Activated B cell treated with CpG ODN at 0.5 μM for 24 hours (primary cell): ENCODE data around the gene C1orf167. TPM values are rescaled to one million over a fixed set of nuclear protein-coding genes. Genes with fewer than 3 reads are reported as not detected.

Experiments used
- ATAC-seq: fragments of 200-7000 bp; cut with Tn5 transposase; one replicate; pipeline ENCODE4 v1.10.0; 2021; ENCODE audit warnings: low read depth, mild to moderate bottlenecking, moderate library complexity
- CTCF ChIA-PET: fragments of 350-600 bp; sonication (Branson Sonifier 250); formaldehyde crosslinking; loops from one replicate; lab custom pipeline; 2021; ENCODE audit warnings: antibody characterized with exemption; lab: Charles Lee
- POLR2A ChIA-PET: fragments of 350-600 bp; sonication (Branson Sonifier 250); formaldehyde crosslinking; loops from one replicate; lab custom pipeline; 2021; ENCODE audit warnings: antibody characterized with exemption; lab: Charles Lee
- DNase-seq: peaks from one replicate; pipeline ENCODE4 v3.0.0; 2022
- H3K27ac Mint-ChIP-seq: one replicate; pipeline ENCODE4 v1.8.0; 2020; ENCODE audit warnings: mixed read lengths
- H3K27me3 Mint-ChIP-seq: one replicate; pipeline ENCODE4 v1.8.0; 2021; ENCODE audit warnings: mixed read lengths
- H3K36me3 Mint-ChIP-seq: one replicate; pipeline ENCODE4 v1.8.0; 2021; ENCODE audit warnings: low read depth, mixed read lengths
- H3K4me1 Mint-ChIP-seq: one replicate; pipeline ENCODE4 v1.8.0; 2021; ENCODE audit warnings: mixed read lengths
- H3K4me3 Mint-ChIP-seq: one replicate; pipeline ENCODE4 v1.8.0; 2020; ENCODE audit warnings: mild to moderate bottlenecking, mixed read lengths
- H3K9me3 Mint-ChIP-seq: one replicate; pipeline ENCODE4 v1.8.0; 2020; ENCODE audit warnings: mixed read lengths
- CTCF ChIP-seq: fragments of 200-600 bp; IDR thresholded peaks from one replicate; pipeline ENCODE4 v1.8.0; 2022; ENCODE audit warnings: antibody characterized with exemption, mild to moderate bottlenecking
- intact Hi-C: fragments of 100-400 bp; cut with micrococcal nuclease; formaldehyde crosslinking; loops from one replicate; pipeline ENCODE4 v1.15.1; 2024
- total RNA-seq: library from RNA; stranded (reverse); gene quantifications from 2 replicates; pipeline ENCODE4 v1.2.3, GENCODE V29; 2022

Gene C1orf167
- total RNA-seq, 1 donor from 2014 or later: not detected

- CTCF ChIA-PET: interaction anchor here (0.9 to 5.1 kb wide), 2 partner anchors 59 to 72 kb away, joined by 4 to 61 read pairs; partner anchors contain the start of gene FBXO6
- DNase-seq: no peak
- ATAC-seq: no peak
- Mint-ChIP-seq H3K27ac (no peak overlapping the region), H3K9me3 (no peaks in the 10 kb centered on the region), H3K27me3 (no peaks in the 10 kb centered on the region), H3K4me1 (peaks cover 25% of the 10 kb centered on the region), H3K36me3 (no peaks in the 10 kb centered on the region), H3K4me3 (no peak overlapping the region)
- POLR2A ChIA-PET: interaction anchor here (0.7 kb wide), 1 partner anchor 14 kb away, joined by 3 read pairs; no protein-coding TSS in a partner anchor
- no peak for TF ChIP-seq CTCF
- intact Hi-C loops: no loop called here
Observed at GRCh38 chr1:11722538-11722937, 39.5 kb upstream of the C1orf167 start.

DNA sequence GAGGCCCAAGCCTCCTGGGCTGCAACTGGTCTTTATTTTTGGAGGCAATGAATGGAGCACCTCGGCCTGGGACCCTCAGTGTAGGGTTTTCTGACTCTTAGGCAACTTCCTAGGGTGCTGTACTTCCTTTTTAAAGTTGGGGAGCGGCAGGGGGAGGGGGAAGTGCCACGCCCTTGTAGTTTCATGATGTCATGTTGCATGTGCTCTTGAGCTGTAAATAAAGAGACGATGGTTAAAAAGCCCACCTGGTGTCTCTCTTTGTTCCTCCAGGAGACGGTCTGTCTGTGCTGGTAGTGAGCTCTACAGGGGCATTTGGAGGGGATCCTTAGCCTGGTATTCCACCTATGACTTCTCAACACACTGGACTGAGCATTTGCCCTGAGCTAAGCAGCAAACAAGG lies 36.4 kb upstream of the C1orf167 start:
- CTCF ChIA-PET: no interaction called here
- no peak for TF ChIP-seq CTCF
- DNase-seq (no peak), ATAC-seq (no peak)
- intact Hi-C loops: no loop called here
- POLR2A ChIA-PET: interaction anchor here (1.3 kb wide), 1 partner anchor 9 kb away, joined by 3 read pairs; no protein-coding TSS in a partner anchor
- Mint-ChIP-seq H3K4me1 (peaks cover 28% of the 10 kb centered on the region), H3K4me3 (no peak overlapping the region), H3K9me3 (no peaks in the 10 kb centered on the region), H3K27ac (no peak overlapping the region), H3K36me3 (no peaks in the 10 kb centered on the region), H3K27me3 (no peaks in the 10 kb centered on the region)

- TF ChIP-seq CTCF: no peak
- intact Hi-C loops: no loop called here
- DNase-seq (no peak), ATAC-seq (no peak)
- H3K9me3 Mint-ChIP-seq: no peaks in the 10 kb centered on the region
- CTCF ChIA-PET: no interaction called here
- peaks cover 43% of the 10 kb centered on the region for H3K4me1 Mint-ChIP-seq
- no peak overlapping the region for H3K27ac Mint-ChIP-seq
- H3K4me3 Mint-ChIP-seq: no peak overlapping the region
- H3K36me3 Mint-ChIP-seq: no peaks in the 10 kb centered on the region
- POLR2A ChIA-PET: interaction anchor here (1.3 kb wide), 1 partner anchor 8 kb away, joined by 3 read pairs; no protein-coding TSS in a partner anchor
- no peaks in the 10 kb centered on the region for H3K27me3 Mint-ChIP-seq
Observed at GRCh38 chr1:11727119-11727518, 34.9 kb upstream of the C1orf167 start.

DNA sequence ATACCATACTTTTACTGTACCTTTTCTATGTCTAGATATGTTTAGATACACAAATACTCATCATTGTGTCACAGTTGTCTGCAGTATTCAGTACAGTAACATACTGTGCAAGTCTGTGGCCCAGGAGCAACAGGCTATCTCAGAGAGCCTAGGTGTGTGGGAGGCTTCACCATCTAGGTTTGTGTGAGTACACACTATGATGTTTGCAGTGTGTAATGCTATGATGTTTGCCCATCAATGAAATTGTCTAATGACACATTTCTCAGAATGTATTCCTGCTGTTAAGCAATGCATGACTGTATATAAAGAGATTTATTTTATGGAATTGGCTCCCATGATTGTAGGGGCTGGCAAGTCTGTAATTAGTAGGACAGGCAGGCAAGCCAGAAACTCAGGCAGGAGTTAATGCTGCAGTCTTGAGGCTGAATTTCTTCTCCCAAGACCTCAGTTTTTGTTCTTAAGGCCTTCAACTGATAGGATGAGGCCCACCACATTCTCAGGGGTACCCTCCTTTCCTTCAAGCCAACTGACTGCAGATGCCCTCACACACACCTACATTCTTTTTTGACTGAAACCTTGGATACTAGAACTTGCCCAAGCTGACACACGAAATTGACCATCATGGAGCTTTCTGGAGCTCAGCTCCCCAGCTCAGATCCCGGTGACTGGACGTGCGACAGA lies 33.7 kb upstream of the C1orf167 start:
- DNase-seq: no peak
- Mint-ChIP-seq H3K36me3 (no peaks in the 10 kb centered on the region), H3K4me3 (no peak overlapping the region), H3K27ac (no peak overlapping the region), H3K4me1 (peaks cover 43% of the 10 kb centered on the region), H3K27me3 (no peaks in the 10 kb centered on the region), H3K9me3 (no peaks in the 10 kb centered on the region)
- ATAC-seq: no peak
- ChIA-PET POLR2A (interaction anchor here (1.1 to 4.6 kb wide), 2 partner anchors 9 to 180 kb away, joined by 4 to 40 read pairs; no protein-coding TSS in a partner anchor), CTCF (interaction anchor here (3.0 kb wide), 1 partner anchor 9 kb away, joined by 15 read pairs; no protein-coding TSS in a partner anchor)
- intact Hi-C loops: no loop called here
- no peak for TF ChIP-seq CTCF

GRCh38 chr1:11729155-11729497 lies 32.9 kb upstream of the C1orf167 start:
- POLR2A ChIA-PET: interaction anchor here (1.1 to 4.6 kb wide), 2 partner anchors 10 to 179 kb away, joined by 4 to 40 read pairs; no protein-coding TSS in a partner anchor

More at GRCh38 chr1:11729155-11729497, 32.9 kb upstream of the C1orf167 start:
- no peak for ATAC-seq
- H3K36me3 Mint-ChIP-seq: no peaks in the 10 kb centered on the region
- H3K9me3 Mint-ChIP-seq: no peaks in the 10 kb centered on the region
- H3K27ac Mint-ChIP-seq: no peak overlapping the region
- H3K4me3 Mint-ChIP-seq: no peak overlapping the region
- intact Hi-C loops: no loop called here
- no peaks in the 10 kb centered on the region for H3K27me3 Mint-ChIP-seq
- no peak for TF ChIP-seq CTCF
- peaks cover 43% of the 10 kb centered on the region for H3K4me1 Mint-ChIP-seq
- CTCF ChIA-PET: interaction anchor here (3.0 kb wide), 1 partner anchor 10 kb away, joined by 15 read pairs; no protein-coding TSS in a partner anchor
- DNase-seq: no peak
